GM13976 (cell line): ENCODE results near the gene ALG14.
"Not testable (repeated sequence)": the region's sequence is repeated elsewhere in the genome, so short reads cannot be mapped to it uniquely, and the experiment has no call there.

Source experiments
- DNase-seq: peaks from one replicate; pipeline ENCODE4 v3.0.0; 2012; ENCODE audit warnings: low spot score
- CTCF ChIP-seq: IDR thresholded peaks from 2 replicates; pipeline ENCODE4 v1.5.1; 2012; ENCODE audit warnings: borderline replicate concordance, mild to moderate bottlenecking; ENCODE audit not compliant: insufficient read depth; ENCODE audit errors: extremely low read depth, missing control alignments, control extremely low read depth
- in situ Hi-C: fragments of 300-500 bp; cut with MboI; formaldehyde crosslinking; loops from one replicate; pipeline ENCODE4 v1.12.0; 2022; ENCODE audit warnings: low sequenced_read_pairs, mixed read lengths, inconsistent platforms; ENCODE audit not compliant: unreplicated experiment

The ALG14 gene

GRCh38 chr1:94998748-94999147 is 74.0 kb downstream of the ALG14 start:
- DNase-seq = no peak
- no peak for TF ChIP-seq CTCF
- in situ Hi-C loops = no loop called here

- in situ Hi-C loops = no loop called here
- TF ChIP-seq CTCF = no peak
- DNase-seq = no peak
Observed at GRCh38 chr1:94998114-94998513, 74.6 kb downstream of the ALG14 start.

- DNase-seq, in situ Hi-C loops: not testable (repeated sequence)
Observed at GRCh38 chr1:94995536-94995935, 77.2 kb downstream of the ALG14 start.

- TF ChIP-seq CTCF = no peak
- in situ Hi-C loops = no loop called here
- DNase-seq = no peak
Observed at GRCh38 chr1:94994805-94995204, 77.9 kb downstream of the ALG14 start.

- TF ChIP-seq CTCF = no peak
- in situ Hi-C loops = no loop called here
- DNase-seq = no peak
Observed at GRCh38 chr1:94993931-94994645, 78.7 kb downstream of the ALG14 start.

GRCh38 chr1:94992863-94993563 is 79.7 kb downstream of the ALG14 start:
- DNase-seq = no peak
- in situ Hi-C loops = no loop called here
- no peak for TF ChIP-seq CTCF

GRCh38 chr1:94992161-94992560 is 80.6 kb downstream of the ALG14 start:
- in situ Hi-C loops = no loop called here
- DNase-seq = no peak
- no peak for TF ChIP-seq CTCF
